ENCODE data around the gene MTMR3.

MTMR3 gene

DNA sequence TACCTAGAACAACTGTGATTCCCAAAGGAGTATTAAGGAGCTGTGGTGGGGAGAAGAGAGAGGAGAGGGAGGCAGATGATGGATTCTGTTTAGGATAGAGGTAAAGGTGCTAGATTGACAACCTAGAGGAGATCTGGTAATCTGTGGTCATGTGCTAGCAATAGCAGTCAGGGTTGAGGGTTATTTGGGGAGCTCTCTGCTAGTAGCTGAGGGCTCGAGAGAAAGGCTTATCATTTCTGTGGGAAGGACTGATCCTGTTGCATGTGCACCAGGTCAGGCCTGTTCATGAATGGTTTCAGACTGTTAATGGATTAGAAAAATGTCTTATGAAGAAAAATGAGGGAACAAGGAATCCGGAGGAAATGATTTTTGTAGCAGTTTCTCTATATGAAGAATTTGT is 63.2 kb downstream of the MTMR3 start:
- TF ChIP-seq, protein P1, sequence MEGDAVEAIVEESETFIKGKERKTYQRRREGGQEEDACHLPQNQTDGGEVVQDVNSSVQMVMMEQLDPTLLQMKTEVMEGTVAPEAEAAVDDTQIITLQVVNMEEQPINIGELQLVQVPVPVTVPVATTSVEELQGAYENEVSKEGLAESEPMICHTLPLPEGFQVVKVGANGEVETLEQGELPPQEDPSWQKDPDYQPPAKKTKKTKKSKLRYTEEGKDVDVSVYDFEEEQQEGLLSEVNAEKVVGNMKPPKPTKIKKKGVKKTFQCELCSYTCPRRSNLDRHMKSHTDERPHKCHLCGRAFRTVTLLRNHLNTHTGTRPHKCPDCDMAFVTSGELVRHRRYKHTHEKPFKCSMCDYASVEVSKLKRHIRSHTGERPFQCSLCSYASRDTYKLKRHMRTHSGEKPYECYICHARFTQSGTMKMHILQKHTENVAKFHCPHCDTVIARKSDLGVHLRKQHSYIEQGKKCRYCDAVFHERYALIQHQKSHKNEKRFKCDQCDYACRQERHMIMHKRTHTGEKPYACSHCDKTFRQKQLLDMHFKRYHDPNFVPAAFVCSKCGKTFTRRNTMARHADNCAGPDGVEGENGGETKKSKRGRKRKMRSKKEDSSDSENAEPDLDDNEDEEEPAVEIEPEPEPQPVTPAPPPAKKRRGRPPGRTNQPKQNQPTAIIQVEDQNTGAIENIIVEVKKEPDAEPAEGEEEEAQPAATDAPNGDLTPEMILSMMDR (conservative IDR thresholded peaks at IDR 0.05; ENCODE audit: low read depth, low read length): no peak

DNA sequence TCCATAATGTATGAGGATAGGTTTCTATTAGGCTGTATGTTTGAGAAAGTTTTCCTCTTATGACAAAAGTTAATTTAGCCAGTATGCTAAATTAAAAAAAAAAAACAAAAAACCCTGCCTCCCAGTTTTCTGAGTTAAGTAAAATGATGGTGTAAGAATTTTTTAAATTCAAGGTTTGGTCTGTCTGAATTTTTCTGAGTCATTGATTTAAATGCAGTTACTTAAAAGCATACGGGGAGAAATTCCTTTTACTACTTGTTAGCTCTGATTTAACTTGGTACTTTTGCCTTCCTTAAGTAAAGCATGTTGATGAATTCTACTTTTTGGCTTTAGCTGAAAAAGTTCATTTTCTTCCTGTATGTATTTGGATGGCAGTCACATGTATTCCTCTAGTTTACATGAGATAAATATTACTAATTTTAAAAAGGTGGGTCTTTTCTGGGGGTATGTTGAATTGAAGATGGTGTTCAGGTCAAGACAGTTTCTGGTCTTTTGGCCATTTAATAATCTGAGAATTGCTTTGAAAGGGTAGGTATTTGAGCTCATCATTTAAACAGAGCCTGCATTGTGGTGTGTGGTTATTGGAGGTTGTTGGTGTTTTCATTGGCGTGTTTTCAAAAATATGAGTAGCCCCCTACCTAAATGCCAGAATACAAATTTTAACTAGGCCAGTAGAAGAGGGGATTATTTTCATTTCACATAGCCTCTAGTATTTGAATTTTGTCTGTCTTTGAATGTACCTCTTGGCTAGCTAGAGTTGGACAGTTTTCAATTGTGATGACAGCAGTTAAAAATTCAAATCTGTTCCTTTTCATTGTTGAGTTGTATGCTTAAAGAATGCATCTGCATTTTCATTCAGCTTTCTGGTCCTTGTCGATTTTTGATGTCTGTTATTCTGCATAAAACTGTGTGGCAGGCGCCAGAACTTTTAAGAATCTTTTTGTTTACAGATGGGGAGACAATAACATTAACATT is 64.7 kb downstream of the MTMR3 start:
- peak; percentile 48 for DNase-seq (ENCODE audit: low read depth)
- TF ChIP-seq, protein P1 (conservative IDR thresholded peaks at IDR 0.05; ENCODE audit: low read depth, low read length): no peak
- no peak overlapping the region for H3K4me3 ChIP-seq (ENCODE audit: low read depth, low read length)

More for the DNA sequence above, 63.2 kb downstream of the MTMR3 start:
- no peak overlapping the region for H3K4me3 ChIP-seq (ENCODE audit: low read depth, low read length)
- DNase-seq (ENCODE audit: low read depth): no peak

DNA sequence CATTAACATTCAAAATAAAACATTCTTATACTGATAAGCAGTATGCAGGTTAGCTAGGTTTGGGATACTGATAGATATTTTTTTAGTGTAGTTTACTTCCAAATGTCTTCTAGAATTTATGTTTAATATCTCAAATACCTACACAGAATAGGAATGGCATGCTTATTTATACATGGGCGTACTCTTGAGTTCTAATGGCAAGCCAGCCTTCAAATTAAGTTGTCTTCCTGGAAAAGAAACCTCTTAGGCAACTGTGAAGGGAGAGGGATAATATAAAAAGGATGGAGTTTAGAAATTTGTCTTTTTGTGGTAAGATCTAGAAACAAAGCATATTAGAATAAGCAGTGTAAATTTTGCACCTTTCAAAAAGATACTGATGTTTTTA is 65.4 kb downstream of the MTMR3 start:
- DNase-seq (ENCODE audit: low read depth): peak; percentile 6
- TF ChIP-seq, protein P1 (conservative IDR thresholded peaks at IDR 0.05; ENCODE audit: low read depth, low read length): no peak
- no peak overlapping the region for H3K4me3 ChIP-seq (ENCODE audit: low read depth, low read length)

DNA sequence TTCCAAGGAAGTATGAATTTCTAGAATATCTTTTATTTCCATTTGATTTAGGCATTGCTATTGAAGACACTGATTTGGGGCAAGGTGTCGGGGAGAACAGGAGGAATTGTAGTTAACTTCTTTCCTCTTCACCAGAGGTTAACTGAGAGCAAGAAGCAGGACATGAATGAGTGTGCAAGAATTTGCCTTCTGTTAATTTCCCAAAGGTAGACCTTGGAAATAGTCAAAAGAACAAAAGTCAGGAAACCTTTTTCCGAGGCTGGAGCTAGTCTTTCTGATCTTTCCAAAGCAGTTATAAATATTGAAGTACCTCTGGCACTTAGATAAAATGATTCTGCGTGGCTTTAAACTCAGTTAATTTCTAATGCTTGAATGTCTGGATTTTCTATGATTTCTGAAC is 66.9 kb downstream of the MTMR3 start:
- H3K4me3 ChIP-seq (ENCODE audit: low read depth, low read length): no peak overlapping the region
- DNase-seq (ENCODE audit: low read depth): no peak
- TF ChIP-seq, protein P1 (conservative IDR thresholded peaks at IDR 0.05; ENCODE audit: low read depth, low read length): no peak

GRCh38 chr22:29951791-29952413 is 68.9 kb downstream of the MTMR3 start:
- H3K4me3 ChIP-seq (ENCODE audit: low read depth, low read length): no peak overlapping the region
- TF ChIP-seq, protein P1 (conservative IDR thresholded peaks at IDR 0.05; ENCODE audit: low read depth, low read length): no peak
- DNase-seq (ENCODE audit: low read depth): no peak

DNA sequence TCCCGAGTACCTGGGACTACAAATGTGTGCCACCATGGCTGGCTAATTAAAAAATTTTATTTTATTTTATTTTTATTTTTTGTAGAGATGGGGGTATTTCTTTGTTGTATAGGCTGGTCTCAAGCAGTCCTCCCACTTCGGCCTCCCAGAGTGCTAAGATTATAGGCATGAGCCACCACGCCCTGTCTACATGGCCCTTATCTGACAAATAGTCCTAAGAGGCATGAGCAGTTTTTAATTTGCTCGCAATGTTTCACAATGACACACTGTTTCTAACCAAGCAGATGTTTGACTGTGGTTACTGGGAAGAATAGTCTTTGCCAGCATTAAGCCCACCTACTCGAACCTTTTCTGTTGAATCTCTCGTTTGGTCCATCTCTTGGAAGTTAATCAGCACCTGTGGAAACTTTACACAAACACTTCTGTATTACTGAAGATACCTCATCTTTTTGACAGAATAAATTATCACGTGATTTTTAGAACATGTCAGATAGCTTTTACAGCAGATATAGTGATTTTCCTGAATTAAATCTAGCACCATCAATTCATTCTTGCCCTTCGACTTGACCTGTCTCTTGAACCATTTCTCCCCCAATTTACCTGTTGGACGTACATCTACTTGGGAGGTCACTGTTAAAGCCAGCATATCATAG is 71.4 kb downstream of the MTMR3 start:
- DNase-seq (ENCODE audit: low read depth): no peak
- no peak overlapping the region for H3K4me3 ChIP-seq (ENCODE audit: low read depth, low read length)
- TF ChIP-seq, protein P1 (conservative IDR thresholded peaks at IDR 0.05; ENCODE audit: low read depth, low read length): no peak
